ENCODE data around the gene ANKHD1. TPM values are rescaled to one million over a fixed set of nuclear protein-coding genes. Genes with fewer than 3 reads are reported as not detected.
A peak's percentile ranks its signal among the peaks of the same experiment; 100 is the strongest.
"Not testable (repeated sequence)": the region's sequence is repeated elsewhere in the genome, so short reads cannot be mapped to it uniquely, and the experiment has no call there.

The ANKHD1 gene
- total RNA-seq, 1 donor from 2014 or later = 77.1 TPM

DNA sequence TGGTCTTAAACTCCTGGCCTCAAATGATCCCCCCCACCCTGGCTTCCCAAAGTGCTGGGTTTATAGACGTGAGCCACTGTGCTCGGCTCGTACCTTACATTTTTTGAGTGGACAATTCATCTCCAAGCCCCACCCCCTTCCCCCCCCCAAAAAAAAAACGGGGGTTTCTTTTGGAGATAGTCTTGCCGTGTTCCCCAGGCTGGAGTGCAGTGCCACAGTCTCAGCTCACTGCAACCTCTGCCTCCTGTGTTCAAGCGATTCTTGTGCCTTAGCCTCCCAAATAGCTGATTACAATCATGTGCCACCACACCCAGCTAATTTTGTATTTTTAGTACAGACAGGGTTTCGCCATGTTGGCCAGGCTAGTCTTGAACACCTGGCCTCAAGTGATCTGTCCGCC is 31.3 kb downstream of the ANKHD1 start:
- no peaks in the 10 kb centered on the region for H3K36me3 ChIP-seq (ENCODE audit: control insufficient read depth, insufficient read depth, low read length)
- TF ChIP-seq, protein P1, sequence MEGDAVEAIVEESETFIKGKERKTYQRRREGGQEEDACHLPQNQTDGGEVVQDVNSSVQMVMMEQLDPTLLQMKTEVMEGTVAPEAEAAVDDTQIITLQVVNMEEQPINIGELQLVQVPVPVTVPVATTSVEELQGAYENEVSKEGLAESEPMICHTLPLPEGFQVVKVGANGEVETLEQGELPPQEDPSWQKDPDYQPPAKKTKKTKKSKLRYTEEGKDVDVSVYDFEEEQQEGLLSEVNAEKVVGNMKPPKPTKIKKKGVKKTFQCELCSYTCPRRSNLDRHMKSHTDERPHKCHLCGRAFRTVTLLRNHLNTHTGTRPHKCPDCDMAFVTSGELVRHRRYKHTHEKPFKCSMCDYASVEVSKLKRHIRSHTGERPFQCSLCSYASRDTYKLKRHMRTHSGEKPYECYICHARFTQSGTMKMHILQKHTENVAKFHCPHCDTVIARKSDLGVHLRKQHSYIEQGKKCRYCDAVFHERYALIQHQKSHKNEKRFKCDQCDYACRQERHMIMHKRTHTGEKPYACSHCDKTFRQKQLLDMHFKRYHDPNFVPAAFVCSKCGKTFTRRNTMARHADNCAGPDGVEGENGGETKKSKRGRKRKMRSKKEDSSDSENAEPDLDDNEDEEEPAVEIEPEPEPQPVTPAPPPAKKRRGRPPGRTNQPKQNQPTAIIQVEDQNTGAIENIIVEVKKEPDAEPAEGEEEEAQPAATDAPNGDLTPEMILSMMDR (IDR thresholded peaks at IDR 0.05; ENCODE audit: insufficient read depth, low read length, severe bottlenecking) = no peak
- no peak overlapping the region for H3K4me3 ChIP-seq (ENCODE audit: low read depth, low read length)
- H3K27me3 ChIP-seq (ENCODE audit: control insufficient read depth, insufficient read depth, low read length) = no peaks in the 10 kb centered on the region
- DNase-seq (ENCODE audit: low read depth) (no peak), FAIRE-seq (no peak)

DNA sequence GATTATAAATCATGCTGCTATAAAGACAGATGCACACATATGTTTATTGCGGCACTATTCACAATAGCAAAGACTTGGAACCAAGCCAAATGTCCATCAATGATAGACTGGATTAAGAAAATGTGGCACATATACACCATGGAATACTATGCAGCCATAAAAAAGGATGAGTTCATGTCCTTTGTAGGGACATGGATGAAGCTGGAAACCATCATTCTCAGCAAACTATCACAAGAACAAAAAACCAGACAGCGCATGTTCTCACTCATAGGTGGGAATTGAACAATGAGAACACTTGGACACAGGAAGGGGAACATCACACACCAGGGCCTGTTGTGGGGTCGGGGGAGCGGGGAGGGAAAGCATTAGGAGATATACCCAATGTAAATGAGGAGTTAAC is 55.7 kb downstream of the ANKHD1 start:
- not testable (repeated sequence) for H3K36me3 ChIP-seq (ENCODE audit: control insufficient read depth, insufficient read depth, low read length); H3K27me3 ChIP-seq (ENCODE audit: control insufficient read depth, insufficient read depth, low read length); FAIRE-seq; H3K4me3 ChIP-seq (ENCODE audit: low read depth, low read length); DNase-seq (ENCODE audit: low read depth)

DNA sequence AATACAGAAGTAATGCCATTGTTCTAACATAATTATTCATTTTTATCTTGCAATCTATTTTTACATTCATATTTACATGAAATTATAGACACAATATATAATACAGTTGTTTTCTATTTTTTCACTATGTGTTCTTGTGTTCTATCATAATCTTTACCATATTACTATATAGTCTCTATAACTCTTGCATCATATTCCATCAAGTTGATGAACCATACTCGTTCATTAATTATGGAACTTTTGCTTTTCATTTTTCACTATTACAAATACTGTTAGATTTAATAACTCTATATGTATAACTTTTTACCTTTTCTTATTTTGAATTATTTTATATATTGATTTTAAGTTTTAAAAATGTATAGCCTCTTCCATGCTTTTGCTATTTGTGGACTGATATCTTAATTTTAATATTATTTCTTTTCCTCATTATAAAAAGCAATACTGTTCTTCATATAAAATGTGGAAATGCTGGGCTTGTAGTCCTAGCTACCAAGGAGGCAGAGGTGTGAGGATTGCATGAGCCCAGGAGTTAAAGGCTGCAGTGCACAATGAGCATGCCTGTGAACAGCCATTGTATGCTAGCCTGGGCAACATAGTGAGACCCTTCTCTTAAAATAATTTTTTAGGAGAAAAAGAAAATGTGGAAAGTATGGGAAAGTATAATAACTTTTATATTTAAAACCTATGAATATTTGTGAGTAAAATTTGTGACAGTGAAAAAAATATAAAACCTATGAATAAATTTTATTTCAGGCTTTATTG is 65.5 kb downstream of the ANKHD1 start:
- Histone ChIP-seq H3K36me3 (ENCODE audit: control insufficient read depth, insufficient read depth, low read length) (peaks cover 5% of the 10 kb centered on the region), H3K4me3 (ENCODE audit: low read depth, low read length) (no peak overlapping the region), H3K27me3 (ENCODE audit: control insufficient read depth, insufficient read depth, low read length) (no peaks in the 10 kb centered on the region)
- TF ChIP-seq, protein P1 (IDR thresholded peaks at IDR 0.05; ENCODE audit: insufficient read depth, low read length, severe bottlenecking) = no peak
- FAIRE-seq = no peak
- DNase-seq (ENCODE audit: low read depth) = no peak

DNA sequence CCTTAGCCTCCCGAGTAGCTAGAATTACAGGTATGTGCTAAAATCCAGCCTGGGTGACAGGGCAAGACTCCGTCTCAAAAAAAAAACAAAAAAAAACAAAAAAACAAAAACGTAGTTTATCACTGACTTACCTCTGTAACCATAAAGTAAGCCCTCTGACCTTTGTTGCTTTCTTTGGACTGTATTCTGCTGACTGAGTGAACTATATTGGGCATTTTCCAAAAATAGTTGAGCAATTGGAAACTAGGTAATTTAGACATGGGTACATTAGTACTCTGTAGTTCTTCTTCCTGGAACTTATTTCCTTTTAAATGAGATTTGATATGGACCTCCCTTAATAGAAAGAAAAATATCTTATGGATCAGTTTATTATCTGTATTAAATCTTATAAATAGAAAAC is 66.6 kb downstream of the ANKHD1 start:
- FAIRE-seq = no peak
- TF ChIP-seq, protein P1 (IDR thresholded peaks at IDR 0.05; ENCODE audit: insufficient read depth, low read length, severe bottlenecking) = no peak
- Histone ChIP-seq H3K36me3 (ENCODE audit: control insufficient read depth, insufficient read depth, low read length) (peaks cover 4% of the 10 kb centered on the region), H3K27me3 (ENCODE audit: control insufficient read depth, insufficient read depth, low read length) (no peaks in the 10 kb centered on the region), H3K4me3 (ENCODE audit: low read depth, low read length) (no peak overlapping the region)
- no peak for DNase-seq (ENCODE audit: low read depth)

DNA sequence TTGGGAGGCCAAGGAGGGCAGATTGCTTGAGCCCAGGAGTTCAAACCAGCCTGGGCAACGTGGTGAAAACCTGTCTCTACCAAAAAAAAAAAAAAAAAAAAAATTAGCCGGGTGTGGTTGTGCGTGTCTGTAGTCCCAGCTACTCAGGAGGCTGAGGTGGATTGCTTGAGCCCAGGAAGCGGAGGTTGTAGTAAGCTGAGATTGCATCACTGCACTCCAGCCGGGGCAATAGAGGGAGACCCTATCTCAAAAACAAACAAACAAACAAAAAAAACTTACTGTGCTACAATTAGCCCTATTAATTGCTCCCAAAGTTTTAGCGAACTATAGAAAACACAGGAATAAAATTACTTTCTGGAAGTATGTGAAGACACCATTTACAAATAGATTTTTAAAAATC is 67.6 kb downstream of the ANKHD1 start:
- H3K27me3 ChIP-seq (ENCODE audit: control insufficient read depth, insufficient read depth, low read length) = no peaks in the 10 kb centered on the region
- FAIRE-seq (no peak), DNase-seq (ENCODE audit: low read depth) (no peak)
- H3K36me3 ChIP-seq (ENCODE audit: control insufficient read depth, insufficient read depth, low read length) = peaks cover 4% of the 10 kb centered on the region
- no peak overlapping the region for H3K4me3 ChIP-seq (ENCODE audit: low read depth, low read length)
- TF ChIP-seq, protein P1 (IDR thresholded peaks at IDR 0.05; ENCODE audit: insufficient read depth, low read length, severe bottlenecking) = no peak

DNA sequence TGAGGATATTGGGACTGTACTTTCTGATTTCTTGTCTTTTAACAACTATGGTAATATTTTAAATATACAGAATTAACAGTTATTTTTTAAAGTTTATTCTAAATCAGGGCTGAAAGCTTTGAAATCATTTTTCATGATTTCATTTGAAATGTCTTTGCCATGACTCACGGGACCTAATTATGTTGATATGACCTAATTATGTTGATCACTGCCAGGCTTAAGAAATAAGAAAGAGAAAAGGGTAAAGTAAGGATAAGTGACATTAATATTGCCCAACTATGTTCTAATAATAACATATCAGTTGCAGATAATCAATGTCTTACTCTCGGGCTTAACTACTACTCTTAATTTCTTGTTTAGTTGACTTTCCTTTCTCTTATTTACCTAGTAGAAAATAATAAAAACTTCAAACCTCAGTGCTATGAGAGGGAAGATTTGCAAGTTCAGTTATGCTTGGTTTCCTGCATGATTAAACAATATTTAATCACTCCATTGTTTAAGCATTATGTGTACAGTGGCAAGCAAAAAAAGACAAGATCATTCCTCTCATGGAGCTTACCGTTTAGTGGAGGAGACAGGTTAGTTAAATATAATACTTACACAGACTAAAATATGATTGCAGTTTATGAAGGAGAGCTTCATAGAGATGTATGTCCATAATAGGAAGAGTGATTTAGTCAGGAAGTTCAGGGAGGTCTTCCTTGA is 78.8 kb downstream of the ANKHD1 start:
- TF ChIP-seq, protein P1 (IDR thresholded peaks at IDR 0.05; ENCODE audit: insufficient read depth, low read length, severe bottlenecking) = no peak
- H3K27me3 ChIP-seq (ENCODE audit: control insufficient read depth, insufficient read depth, low read length) = no peaks in the 10 kb centered on the region
- no peak for FAIRE-seq

More for the DNA sequence above, 78.8 kb downstream of the ANKHD1 start:
- peak; percentile 22 for DNase-seq (ENCODE audit: low read depth)
- H3K36me3 ChIP-seq (ENCODE audit: control insufficient read depth, insufficient read depth, low read length) = peaks cover 3% of the 10 kb centered on the region
- no peak overlapping the region for H3K4me3 ChIP-seq (ENCODE audit: low read depth, low read length)
